Endothelial cell of hepatic sinusoid (primary cell): ENCODE data around the gene CKS2.
"Not testable (repeated sequence)": the region's sequence is repeated elsewhere in the genome, so short reads cannot be mapped to it uniquely, and the experiment has no call there.

ENCODE experiments used
- in situ Hi-C: cut with HindIII; loops from 2 replicates; pipeline ENCODE4 v1.10.0; 2017; ENCODE audit warnings: low sequenced_read_pairs

The CKS2 gene

DNA sequence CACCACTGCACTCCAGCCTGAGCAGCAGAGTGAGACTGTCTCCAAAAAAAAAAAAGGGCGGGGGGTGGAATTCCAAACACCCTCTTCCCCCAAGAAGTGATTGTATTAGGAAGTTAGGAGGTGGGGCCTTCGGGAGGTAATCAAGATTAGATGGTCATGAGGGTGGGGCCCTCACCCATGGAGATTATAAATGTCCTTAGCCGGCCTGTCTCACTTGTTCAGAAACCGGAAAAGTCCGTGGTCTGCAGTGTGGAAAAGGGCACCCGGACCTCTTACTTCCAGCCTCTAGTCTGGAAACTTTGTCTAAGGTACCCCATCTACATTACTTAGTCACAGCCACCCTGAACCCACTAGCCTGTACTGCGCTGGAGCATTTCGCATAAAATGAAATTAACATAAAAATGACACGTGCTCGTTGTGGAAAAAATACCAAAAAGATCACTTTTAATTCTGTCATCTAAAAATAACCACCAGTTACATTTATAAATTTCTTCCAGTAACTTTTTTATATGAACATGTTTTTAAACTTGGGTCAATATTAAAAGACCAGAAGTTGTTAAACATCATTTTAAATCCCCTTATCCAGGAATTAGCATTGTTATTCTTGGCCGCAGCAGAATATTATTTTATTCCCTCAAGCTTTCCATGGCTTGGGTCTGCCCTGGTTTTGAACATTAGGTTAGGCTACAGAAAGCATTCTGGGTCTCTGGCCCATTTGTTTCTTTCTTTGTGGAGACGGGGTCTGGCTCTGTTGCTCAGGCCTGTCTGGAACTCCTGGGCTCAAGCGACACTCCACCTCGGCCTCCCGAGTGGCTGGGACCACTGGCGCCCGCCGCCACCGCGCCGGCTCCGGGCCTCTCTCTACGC is 1.2 kb upstream of the CKS2 start:
- in situ Hi-C loops: loop anchor here (10.0 kb wide), 1 partner anchor 65 kb away; no protein-coding TSS in a partner anchor

DNA sequence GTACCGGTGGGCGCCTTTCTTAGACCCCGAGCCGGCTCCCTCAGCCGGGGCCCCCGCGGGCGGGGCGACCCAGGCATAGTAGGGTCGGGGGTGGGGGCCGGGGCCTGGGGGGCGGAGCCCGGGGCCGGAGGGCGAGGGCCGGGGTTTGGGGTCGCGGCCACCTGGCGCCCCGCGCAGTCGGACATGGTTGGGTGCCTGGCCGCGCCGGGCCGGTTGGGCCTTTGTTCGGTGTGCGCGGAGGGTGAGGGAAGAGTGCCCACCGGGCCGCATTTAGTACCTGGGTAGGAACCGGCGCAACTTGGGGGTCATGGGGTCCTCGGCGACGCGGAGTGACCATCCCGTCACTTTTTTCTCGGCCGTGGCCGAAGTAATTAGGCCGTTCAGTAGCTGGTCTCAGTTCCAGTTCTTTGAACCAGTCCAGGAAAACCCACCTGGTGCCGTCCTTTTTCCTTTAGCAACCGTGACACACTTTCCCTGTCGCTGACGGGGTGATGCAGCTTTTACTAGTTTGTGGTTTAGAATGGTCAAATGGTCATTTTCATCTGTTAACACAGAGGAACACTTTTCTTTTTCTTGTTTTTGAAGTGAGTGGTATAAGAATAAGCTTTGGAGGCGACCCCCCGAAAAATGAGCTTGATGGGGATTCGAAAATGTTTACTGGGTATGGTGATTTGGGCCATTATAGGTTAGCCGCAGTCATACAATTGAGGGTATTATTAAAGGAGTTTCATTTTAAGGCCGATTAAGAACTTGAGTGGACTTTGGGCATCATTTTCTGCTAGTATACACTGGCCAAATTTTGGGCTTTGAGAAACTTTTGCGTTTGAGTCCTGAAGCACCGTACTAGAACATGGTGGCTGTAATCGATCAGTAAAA is 589 bp downstream of the CKS2 start:
- in situ Hi-C loops: loop anchor here (10.0 kb wide), 1 partner anchor 63 kb away; no protein-coding TSS in a partner anchor

DNA sequence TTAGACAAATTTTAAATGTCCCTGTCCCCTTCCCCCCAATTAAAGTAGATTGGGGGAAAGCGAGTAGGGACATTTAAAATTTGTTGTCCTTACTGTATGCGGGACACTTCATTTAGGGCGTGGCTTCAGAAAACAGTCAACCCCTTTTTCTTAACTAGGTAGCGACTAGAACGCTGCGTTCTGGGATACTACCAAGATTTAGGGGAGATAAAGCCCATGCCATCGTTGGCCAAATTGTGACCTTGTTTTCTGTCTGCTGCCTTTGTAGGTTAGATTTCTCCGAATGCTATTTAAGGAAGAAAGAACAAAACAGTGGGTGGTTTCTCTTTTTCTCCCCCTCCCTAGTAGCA is 1.2 kb downstream of the CKS2 start:
- in situ Hi-C loops: loop anchor here (10.0 kb wide), 1 partner anchor 63 kb away; no protein-coding TSS in a partner anchor

DNA sequence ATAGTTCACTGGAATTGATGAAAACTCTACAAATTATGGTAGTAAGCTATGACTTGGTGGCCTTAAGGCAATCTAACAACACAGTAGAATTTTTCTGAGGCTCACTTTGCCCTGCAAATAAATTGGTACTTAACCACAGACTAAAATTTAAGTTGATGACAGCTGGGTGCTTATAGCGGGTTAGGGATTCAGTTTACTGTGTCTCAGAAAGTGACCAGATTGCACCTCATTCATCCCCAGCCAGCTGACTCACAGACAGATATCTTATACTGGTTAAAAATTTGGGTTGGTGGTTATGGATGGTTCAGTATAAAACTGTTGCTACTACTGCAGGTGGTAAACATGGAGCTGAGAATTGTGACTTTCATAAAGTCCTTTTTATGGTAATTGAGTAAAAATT is 2.8 kb downstream of the CKS2 start:
- in situ Hi-C loops: loop anchor here (10.0 kb wide), 1 partner anchor 61 kb away; no protein-coding TSS in a partner anchor

DNA sequence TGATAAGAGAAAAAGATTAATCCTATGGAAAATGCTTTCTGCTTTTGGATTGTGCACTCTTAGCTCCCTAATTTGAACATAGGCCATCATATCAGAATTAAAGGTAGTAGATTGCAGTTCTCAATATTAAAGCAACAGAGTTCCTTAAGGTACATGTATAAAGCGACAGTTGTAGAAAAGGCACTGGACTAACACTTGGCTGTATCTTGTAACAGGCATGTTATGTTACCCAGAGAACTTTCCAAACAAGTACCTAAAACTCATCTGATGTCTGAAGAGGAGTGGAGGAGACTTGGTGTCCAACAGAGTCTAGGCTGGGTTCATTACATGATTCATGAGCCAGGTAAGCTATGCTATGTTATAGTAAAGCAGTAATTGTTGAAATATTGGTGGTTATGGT is 4.0 kb downstream of the CKS2 start:
- in situ Hi-C loops: loop anchor here (10.0 kb wide), 1 partner anchor 60 kb away; no protein-coding TSS in a partner anchor

DNA sequence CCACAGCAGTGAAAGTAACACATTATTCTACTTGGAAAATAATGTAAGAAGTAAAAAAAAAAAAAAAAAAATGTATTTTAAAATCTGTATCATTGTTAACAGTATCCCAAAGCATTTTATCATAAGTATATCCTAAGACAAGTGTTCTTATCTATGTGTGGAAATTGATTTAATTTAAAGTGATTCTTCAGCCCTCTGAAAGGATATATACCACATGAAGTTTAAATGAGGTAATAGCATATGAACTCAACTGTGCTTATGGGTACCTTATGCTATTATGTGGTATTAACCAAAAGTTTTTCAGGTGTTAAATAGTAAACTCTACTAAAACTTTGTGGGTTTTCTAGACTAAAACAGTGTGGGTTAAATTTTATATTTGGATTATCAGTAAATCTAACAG is 4.5 kb downstream of the CKS2 start:
- in situ Hi-C loops: loop anchor here (10.0 kb wide), 1 partner anchor 59 kb away; no protein-coding TSS in a partner anchor

DNA sequence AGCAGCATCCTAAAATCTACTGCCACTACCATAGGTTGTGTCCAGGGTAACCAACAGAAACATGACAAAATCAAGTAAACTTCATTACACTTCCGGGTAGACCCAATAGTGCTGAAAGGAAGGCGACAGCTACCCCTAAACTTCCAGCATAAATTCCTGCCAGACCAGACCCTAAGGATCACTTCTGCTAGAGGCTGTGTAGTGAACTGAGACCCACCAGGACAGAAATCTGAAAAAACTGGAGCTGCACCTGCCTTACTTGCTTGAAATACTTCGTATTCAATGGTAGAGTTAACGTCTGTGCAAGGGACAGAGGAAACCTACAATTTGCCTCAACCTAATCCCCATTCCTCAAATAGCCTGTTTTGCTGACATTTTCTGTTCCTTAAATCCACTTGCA is 6.3 kb downstream of the CKS2 start:
- in situ Hi-C loops: loop anchor here (10.0 kb wide), 1 partner anchor 58 kb away; no protein-coding TSS in a partner anchor

DNA sequence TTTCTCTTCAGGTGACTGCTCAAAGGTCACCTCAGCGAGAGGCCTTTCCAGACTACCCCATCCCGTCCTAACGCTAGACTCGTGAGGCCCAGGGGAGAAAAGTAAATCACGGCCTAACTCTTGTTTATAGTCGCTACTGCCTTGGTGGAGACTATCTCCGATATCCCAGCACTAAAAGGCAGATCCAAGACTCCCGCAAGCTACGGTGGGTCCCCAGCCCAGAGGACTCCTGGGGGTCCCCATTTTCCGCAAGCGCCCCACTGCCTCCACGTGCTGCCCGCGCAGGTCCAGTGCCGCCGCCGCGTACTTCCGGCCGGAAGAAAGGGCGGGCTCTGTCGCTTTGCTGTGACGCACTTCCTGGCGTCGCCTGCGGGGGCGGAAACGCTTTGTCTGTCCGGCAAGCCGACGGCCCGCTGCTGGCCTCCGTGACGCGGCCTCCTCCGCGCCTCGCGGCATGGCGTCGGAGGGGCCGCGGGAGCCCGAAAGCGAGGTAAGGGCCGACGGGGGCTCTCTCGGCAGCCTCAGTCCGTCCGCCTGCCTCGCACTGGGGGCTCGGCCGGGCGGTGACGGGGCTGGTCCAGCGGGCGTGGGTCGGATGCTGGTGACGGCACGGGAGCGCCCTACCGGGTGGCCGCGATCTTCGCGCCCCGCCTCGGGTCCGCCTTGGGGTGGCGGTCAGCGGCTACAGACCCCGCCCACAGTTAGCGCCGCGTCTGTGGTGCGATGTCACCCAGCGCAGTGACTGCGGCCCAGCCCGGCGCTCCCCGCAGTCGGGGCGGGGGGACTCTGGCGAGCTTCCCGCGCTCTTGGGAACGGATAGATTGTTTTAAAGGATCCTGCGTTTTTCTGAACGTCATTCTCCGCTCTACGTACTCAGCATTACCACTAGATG is 7.4 kb downstream of the CKS2 start, which contains the start of gene SECISBP2:
SECISBP2 (plus strand) TSS at position 378 of the 892 bp plus-strand sequence; CDS start at position 455, 77 bp downstream.
- in situ Hi-C loops: loop anchor here (10.0 kb wide), 1 partner anchor 56 kb away; no protein-coding TSS in a partner anchor

DNA sequence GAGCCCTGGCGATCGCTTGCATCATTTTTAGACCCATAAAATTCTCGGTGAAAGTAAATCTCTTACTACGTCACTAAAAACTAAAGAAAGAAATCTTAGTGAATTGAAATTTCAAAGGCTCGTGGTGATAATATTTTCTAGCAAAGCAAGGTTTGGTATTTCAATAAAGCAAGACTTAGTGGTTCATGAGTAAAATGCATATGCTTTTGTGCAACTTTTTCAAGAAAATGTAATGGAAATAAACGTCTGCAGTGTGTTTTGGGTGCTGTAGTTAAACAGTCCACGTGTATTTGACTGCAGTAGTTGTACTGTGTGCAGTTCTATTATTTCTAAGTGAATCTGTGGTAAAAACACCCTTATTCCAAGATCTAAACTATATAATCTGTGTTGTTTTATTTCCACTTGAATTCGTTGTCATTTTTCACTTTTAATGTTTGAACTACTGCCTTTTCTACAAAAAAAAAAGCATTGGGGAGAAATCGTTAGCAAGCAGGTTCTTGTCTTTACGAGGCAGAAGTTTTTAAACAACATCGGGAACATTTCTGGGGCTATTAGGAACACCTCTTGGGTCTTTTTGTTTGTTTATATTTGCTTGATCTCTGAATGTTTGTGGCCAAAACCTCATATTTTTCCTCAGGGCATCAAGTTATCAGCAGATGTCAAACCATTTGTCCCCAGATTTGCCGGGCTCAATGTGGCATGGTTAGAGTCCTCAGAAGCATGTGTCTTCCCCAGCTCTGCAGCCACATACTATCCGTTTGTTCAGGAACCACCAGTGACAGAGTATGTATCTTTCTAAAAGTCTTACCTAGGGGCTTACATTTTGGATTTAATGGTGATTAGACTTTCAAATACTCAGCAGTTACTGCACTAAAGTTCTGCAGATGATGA is 8.3 kb downstream of the CKS2 start:
- in situ Hi-C loops: loop anchor here (10.0 kb wide), 1 partner anchor 56 kb away; no protein-coding TSS in a partner anchor

DNA sequence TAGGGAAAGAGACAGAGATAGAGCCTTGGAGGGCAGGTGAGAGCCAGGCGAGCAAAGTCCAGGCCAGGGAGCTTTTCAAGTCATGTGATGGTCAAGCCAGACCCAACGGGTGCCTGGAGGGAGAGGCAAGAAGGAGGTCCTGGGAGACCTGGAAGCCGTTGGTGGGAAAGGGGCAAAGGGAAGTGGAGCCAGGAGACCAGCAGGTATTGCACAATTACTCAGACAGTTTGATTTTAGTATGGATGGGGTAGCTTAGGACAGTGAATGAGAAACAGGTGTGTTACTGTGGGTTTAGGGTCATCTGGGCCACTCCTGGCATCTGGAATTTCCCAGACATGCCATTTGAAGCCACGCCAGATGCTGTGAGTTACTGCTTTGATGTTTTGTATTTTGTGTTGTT is 12.4 kb downstream of the CKS2 start:
- in situ Hi-C loops: no loop called here

DNA sequence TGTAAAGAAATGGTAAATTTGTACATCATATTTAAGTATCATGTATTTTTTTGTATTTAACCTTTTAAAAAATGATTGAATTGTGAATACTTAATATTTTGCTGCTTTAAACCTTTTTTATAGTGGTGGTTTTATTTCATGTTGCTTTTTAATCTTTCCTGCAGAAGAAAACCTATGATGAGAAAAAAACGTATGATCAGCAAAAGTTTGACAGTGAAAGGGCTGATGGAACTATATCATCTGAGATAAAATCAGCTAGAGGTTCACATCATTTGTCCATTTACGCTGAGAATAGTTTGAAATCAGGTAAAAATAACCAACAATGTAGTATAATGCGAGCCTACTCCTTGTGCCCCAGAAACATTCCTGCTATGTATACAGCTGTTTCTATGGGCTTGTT is 14.7 kb downstream of the CKS2 start:
- in situ Hi-C loops: no loop called here

DNA sequence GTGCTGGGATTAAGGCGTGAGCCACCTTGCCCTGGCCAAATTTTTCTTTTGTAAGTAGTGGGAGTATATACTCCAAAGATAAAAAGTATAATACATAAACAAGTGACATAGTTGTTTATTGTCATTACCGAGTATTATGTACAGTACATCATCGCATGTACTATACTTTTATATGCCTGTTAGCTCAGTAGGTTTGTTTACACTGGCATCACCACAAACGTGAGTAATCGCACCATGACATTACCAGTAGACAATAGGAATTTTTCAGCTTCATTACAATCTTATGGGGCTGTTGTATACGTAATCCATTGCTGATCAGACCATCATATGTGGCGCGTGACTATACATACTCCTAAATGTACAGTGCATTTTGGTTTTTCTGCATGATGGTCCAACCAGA is 17.1 kb downstream of the CKS2 start:
- in situ Hi-C loops: no loop called here

DNA sequence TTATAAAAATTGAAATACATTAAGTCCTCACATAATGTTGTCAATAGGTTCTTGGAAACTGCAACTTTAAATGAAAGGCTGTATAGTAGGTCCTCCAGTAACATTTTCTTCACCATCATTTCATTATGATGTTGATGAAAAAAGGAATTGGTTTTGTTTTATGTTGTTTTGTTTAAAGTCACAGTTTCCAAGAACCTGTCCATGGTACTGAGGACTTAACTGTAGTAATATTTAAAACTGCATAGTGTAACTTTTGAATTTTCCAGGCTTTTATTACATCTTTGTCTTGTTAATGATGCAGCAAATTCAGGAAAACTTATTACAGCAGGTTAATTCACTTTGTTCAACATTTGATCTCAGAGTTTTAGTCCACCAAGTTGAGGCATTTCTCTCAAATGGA is 18.9 kb downstream of the CKS2 start:
- in situ Hi-C loops: no loop called here

DNA sequence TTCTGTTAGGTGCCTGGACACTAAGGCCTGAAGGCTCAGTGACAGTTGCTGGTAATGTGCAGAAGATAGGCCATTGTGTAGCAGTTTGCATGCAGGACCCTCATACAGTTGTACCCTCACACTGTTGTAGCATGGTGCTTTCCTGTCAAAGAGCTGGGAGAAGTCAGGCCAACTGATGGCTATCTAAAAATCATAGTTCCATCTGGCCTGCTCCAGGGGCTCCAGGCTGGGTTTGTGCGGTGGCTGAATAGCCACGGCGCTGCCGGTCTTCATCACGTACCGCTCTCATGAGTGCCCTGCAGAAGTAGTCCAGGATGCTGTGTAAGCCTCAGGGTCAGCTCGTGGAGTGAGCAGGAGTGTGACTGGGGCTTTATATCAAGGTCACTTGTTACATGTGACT is 19.5 kb downstream of the CKS2 start:
- in situ Hi-C loops: no loop called here

DNA sequence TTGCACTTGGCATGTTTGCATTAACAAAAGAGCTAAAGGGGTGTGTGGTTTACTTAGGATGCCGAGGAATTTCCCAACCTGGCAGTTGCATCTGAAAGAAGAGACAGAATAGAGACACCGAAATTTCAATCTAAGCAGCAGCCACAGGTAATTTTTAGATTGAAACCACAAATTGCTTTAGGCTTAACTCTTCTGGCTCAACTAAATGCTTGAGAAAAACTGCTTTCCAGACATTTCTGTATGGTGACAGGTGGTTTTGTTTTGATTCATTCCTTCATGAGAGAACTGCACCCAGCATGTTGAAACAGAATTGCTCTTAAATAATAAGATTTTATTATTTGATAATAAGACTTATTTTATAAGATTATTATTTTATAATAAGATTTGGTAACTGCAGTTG is 28.8 kb downstream of the CKS2 start:
- in situ Hi-C loops: no loop called here

DNA sequence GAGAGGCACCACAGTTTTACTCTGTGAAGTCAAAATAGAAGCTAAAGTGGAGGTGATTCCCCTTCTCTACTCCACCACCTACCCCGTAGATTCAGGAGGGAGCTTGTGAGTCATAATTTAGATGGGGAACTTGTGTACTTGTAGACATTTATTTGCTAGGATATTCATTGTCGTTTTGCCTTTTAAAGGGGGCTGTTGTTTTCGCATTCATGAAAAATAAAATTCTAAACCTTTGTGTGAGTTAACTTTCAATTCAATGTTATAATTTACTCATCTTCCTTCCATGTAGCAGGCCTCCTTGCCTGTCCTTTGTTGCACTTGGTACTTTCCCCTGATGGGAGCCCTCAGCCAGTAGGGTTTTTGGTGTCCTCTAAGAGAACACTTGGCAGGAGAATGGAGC is 29.3 kb downstream of the CKS2 start:
- in situ Hi-C loops: no loop called here

DNA sequence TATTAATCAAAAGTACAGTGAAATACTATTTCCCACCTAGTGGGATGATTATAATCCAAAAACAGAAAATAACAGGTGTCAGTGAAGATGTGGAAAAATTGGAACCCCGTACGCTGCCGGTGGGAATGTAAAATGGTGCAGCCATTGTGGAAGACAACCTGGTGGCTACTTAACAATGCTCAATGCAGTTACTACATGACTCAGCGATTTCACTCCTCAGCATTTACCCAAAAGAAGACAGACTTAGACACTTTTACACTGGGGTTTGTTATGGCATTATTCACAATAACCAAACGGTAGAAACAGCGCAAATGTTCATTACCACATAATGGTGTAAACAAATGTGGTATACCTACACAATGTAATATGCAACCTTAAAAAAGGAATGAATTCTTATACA is 31.2 kb downstream of the CKS2 start:
- in situ Hi-C loops: no loop called here

DNA sequence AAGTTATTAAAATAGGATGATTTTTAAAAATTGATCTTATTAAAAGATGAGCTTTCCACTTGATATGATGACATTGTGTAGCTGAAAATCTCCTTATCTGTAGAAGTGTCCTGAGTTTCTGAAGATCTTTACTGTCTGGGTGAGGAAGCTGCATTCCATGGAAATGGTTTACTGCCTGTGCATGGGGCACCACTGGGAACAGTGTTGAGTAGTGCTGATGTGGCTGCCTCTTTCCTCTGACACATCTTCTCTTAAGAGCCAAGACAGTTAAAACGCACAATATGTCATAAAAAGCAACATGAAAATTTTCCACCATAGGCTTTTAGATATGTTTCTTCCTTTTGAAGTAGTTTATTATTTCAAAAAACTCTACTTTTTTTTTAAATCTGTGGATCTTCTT is 32.0 kb downstream of the CKS2 start:
- in situ Hi-C loops: no loop called here

DNA sequence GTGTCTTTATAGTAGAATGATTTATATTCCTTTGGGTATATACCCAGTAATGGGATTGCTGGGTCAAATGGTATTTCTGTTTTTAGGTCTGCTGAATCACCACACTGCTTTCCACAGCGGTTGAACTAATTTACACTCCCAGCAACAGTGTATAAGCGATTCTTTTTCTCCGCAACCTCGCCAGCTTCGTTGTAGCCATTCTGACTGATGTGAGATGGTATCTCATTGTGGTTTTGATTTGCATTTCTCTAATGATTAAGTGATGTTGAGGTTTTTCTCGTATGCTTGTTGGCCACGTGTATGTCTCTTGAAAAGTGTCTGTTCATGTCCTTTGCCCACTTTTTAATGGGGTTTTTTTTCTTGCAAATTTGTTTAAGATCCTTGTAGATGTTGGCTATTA is 32.8 kb downstream of the CKS2 start:
- in situ Hi-C loops: not testable (repeated sequence)
